ENCODE data around the gene ABCG4.
A peak's percentile ranks its signal among the peaks of the same experiment; 100 is the strongest.

Gene ABCG4

GRCh38 chr11:119115484-119116234, 33.2 kb upstream of the ABCG4 start:
- H3K27me3 ChIP-seq (ENCODE audit: control insufficient read depth, insufficient read depth, low read length): no peaks in the 10 kb centered on the region
- H3K36me3 ChIP-seq (ENCODE audit: control insufficient read depth, insufficient read depth, low read length): no peaks in the 10 kb centered on the region; the same call in 1 of the 2 replicates
- H3K27ac ChIP-seq (ENCODE audit: low read length): no peak overlapping the region
- no peak for DNase-seq (ENCODE audit: low read depth, low spot score)
- no peaks in the 10 kb centered on the region for H3K9me3 ChIP-seq (ENCODE audit: control insufficient read depth, insufficient read depth, low read length)
- H3K4me3 ChIP-seq (ENCODE audit: low read length): no peak overlapping the region
- WGBS (ENCODE audit: insufficient coverage, insufficient read length): no CpG with 5 or more reads among the region's 24 CpGs
- H3K4me1 ChIP-seq (ENCODE audit: control insufficient read depth, insufficient read depth, low read length): no peaks in the 10 kb centered on the region

DNA sequence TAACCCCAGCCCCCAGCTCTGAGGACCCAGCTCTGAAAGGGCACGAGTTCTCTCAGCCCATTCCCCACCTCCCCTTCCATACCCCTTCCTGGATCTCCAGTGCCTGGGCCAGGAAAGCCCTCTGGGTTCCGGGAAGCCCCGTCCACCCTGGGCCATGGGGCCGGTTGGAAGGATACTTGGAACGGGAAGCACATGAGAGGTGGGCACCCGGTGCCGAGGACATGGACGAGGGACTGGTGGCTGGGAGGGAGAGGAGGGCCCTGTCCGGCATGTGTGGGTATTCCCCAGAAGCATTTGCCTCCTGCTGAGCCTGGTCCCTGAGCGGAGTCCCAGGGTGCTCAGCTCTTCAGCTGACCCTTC, 32.6 kb upstream of the ABCG4 start:
- no peak for DNase-seq (ENCODE audit: low read depth, low spot score)
- Histone ChIP-seq H3K27me3 (ENCODE audit: control insufficient read depth, insufficient read depth, low read length) (no peaks in the 10 kb centered on the region), H3K4me1 (ENCODE audit: control insufficient read depth, insufficient read depth, low read length) (no peaks in the 10 kb centered on the region), H3K9me3 (ENCODE audit: control insufficient read depth, insufficient read depth, low read length) (no peaks in the 10 kb centered on the region), H3K36me3 (ENCODE audit: control insufficient read depth, insufficient read depth, low read length) (no peaks in the 10 kb centered on the region; the same call in 1 of the 2 replicates), H3K4me3 (ENCODE audit: low read length) (no peak overlapping the region), H3K27ac (ENCODE audit: low read length) (no peak overlapping the region)
- no CpG with 5 or more reads among the region's 10 CpGs for WGBS (ENCODE audit: insufficient coverage, insufficient read length)

DNA sequence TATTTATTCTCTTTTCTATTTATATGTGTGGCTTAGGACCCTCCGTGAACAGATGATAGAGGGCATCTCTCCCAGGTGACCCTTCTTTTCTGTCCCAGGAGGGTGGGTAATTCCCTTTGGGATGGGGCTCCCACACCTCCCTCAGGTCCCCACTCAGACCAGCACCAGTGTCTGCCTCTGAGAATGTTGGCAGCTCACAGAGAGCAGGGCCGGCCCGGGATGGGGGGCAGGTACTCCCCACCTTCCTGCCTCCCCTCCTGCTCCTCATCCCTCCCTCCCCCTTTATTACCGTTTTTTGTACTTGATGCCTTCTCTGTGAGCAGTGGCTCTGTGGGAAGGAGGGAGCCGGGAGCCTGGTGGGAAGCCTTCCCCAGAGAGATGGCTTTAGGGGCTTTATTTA, 32.3 kb upstream of the ABCG4 start:
- H3K9me3 ChIP-seq (ENCODE audit: control insufficient read depth, insufficient read depth, low read length): no peaks in the 10 kb centered on the region
- no peak overlapping the region for H3K4me3 ChIP-seq (ENCODE audit: low read length)
- no peaks in the 10 kb centered on the region for H3K4me1 ChIP-seq (ENCODE audit: control insufficient read depth, insufficient read depth, low read length)
- H3K27me3 ChIP-seq (ENCODE audit: control insufficient read depth, insufficient read depth, low read length): no peaks in the 10 kb centered on the region
- WGBS (ENCODE audit: insufficient coverage, insufficient read length): no CpG with 5 or more reads among the region's 5 CpGs
- no peaks in the 10 kb centered on the region for H3K36me3 ChIP-seq (ENCODE audit: control insufficient read depth, insufficient read depth, low read length)
- no peak for DNase-seq (ENCODE audit: low read depth, low spot score)
- no peak overlapping the region for H3K27ac ChIP-seq (ENCODE audit: low read length)

DNA sequence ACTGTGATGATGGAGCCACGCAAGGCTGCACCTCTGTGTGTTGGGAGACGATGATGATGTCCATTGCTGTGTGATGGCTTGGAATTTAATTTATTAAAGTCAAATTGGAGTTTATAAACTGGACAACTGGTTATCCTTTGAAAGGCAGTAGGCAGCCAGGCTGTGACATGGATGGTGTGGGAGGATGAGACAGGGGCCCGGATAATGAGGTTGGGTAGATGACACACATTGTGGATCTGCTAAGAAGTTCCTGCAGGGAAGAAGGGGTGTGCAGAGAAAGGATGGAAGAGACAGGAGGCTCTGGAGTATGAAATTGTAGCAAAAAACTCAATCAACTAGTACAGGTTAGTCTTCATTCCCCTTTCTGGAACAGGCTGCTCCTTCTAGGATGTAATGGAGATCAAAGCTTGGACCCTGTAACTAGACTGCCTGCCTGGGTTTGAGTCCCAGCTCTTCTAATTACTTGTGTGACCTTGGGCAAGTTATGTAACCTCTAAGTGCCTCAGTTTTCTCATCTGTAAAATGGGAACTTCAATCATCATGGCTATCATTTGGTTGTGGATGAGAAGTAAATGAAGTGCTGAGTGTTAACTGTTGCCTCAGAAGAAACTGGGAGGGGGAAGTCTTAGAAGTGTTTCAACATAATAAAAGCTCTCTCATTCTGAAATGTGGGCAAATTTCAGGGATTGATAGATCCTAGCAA, 31.7 kb upstream of the ABCG4 start:
- no peak overlapping the region for H3K27ac ChIP-seq (ENCODE audit: low read length)
- no CpG with 5 or more reads among the region's 3 CpGs for WGBS (ENCODE audit: insufficient coverage, insufficient read length)
- H3K9me3 ChIP-seq (ENCODE audit: control insufficient read depth, insufficient read depth, low read length): no peaks in the 10 kb centered on the region
- no peaks in the 10 kb centered on the region for H3K4me1 ChIP-seq (ENCODE audit: control insufficient read depth, insufficient read depth, low read length)
- no peaks in the 10 kb centered on the region for H3K36me3 ChIP-seq (ENCODE audit: control insufficient read depth, insufficient read depth, low read length)
- no peaks in the 10 kb centered on the region for H3K27me3 ChIP-seq (ENCODE audit: control insufficient read depth, insufficient read depth, low read length)
- no peak overlapping the region for H3K4me3 ChIP-seq (ENCODE audit: low read length)
- DNase-seq (ENCODE audit: low read depth, low spot score): no peak

- no peaks in the 10 kb centered on the region for H3K4me1 ChIP-seq (ENCODE audit: control insufficient read depth, insufficient read depth, low read length)
- no peak overlapping the region for H3K4me3 ChIP-seq (ENCODE audit: low read length)
- WGBS (ENCODE audit: insufficient coverage, insufficient read length): no CpG with 5 or more reads among the region's 5 CpGs
- no peaks in the 10 kb centered on the region for H3K9me3 ChIP-seq (ENCODE audit: control insufficient read depth, insufficient read depth, low read length)
- no peaks in the 10 kb centered on the region for H3K36me3 ChIP-seq (ENCODE audit: control insufficient read depth, insufficient read depth, low read length)
- H3K27me3 ChIP-seq (ENCODE audit: control insufficient read depth, insufficient read depth, low read length): no peaks in the 10 kb centered on the region
- DNase-seq (ENCODE audit: low read depth, low spot score): no peak
- no peak overlapping the region for H3K27ac ChIP-seq (ENCODE audit: low read length)
Measured at GRCh38 chr11:119118227-119118626, 30.6 kb upstream of the ABCG4 start.

DNA sequence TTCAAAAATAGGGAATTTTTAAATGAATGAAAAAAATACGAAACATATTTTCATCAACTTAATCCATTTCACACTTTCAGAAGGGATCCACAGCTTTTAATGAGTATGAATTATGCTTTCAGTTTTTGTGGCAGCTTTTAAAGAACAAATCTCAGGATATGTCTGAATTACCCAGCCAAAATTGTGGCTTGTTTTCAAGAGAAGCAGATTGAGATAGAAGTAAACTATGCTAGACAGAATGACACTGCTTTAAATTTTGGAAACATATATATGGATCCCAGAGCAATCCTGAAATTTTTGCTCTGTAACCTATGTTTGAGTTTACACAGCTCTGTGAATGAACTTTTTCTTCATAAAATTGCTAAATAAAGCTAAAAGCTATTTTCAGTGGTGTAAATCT, 29.9 kb upstream of the ABCG4 start:
- Histone ChIP-seq H3K4me1 (ENCODE audit: control insufficient read depth, insufficient read depth, low read length) (no peaks in the 10 kb centered on the region), H3K27ac (ENCODE audit: low read length) (no peak overlapping the region), H3K9me3 (ENCODE audit: control insufficient read depth, insufficient read depth, low read length) (no peaks in the 10 kb centered on the region), H3K27me3 (ENCODE audit: control insufficient read depth, insufficient read depth, low read length) (no peaks in the 10 kb centered on the region), H3K36me3 (ENCODE audit: control insufficient read depth, insufficient read depth, low read length) (no peaks in the 10 kb centered on the region), H3K4me3 (ENCODE audit: low read length) (no peak overlapping the region)
- no CpG with 5 or more reads among the region's 1 CpG for WGBS (ENCODE audit: insufficient coverage, insufficient read length)
- no peak for DNase-seq (ENCODE audit: low read depth, low spot score)

GRCh38 chr11:119120639-119121007, 28.2 kb upstream of the ABCG4 start:
- DNase-seq (ENCODE audit: low read depth, low spot score): no peak
- Histone ChIP-seq H3K4me3 (ENCODE audit: low read length) (peak overlapping the region; percentile 52; the same call in 1 of the 2 replicates), H3K36me3 (ENCODE audit: control insufficient read depth, insufficient read depth, low read length) (no peaks in the 10 kb centered on the region), H3K27me3 (ENCODE audit: control insufficient read depth, insufficient read depth, low read length) (no peaks in the 10 kb centered on the region), H3K4me1 (ENCODE audit: control insufficient read depth, insufficient read depth, low read length) (no peaks in the 10 kb centered on the region), H3K27ac (ENCODE audit: low read length) (no peak overlapping the region), H3K9me3 (ENCODE audit: control insufficient read depth, insufficient read depth, low read length) (no peaks in the 10 kb centered on the region)
- no CpG with 5 or more reads among the region's 5 CpGs for WGBS (ENCODE audit: insufficient coverage, insufficient read length)

DNA sequence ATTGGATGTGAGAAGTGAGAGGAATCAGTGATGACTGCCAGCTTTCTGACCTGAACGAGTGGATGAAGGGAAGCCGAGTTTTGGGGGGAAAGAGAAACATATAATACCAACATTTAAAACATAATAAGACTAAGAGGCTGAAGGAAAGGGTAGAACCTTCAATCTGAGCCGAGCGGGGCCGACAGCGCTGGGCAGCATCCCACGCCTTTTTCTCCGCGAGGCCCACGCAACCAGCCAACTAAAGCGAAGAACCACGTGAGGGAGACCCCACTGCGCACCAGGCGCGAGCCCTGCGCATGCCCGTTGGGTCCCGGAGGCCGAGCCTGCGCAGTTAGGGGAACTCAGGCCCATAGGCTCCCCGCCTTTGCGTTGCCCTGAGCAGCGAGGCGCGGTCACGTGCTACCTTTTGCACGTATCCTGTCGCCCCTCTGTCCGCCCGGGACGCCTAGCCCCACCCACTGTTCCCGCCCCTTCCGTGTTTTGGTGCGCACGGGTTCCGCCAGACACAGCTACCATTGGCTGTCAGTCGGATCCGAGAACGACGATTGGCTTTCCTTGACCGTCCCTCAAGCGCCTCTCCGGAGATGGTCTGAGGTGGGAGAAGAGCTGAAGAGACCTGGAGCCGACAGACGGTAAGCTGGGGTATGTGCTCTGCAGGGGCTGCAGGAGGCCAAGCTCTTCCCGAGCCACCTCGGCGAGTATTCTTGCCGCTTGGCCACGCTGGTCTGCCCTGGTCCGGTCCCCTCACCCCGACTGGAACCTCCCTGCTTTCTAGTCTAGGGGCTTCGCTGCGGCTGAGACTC, 27.6 kb upstream of the ABCG4 start, which contains the start of gene HINFP:
HINFP (plus strand) TSS at position 573 of the 803 bp plus-strand sequence. CDS start 5,365 bp downstream, outside the sequence.
- Histone ChIP-seq H3K9me3 (ENCODE audit: control insufficient read depth, insufficient read depth, low read length) (no peaks in the 10 kb centered on the region), H3K4me1 (ENCODE audit: control insufficient read depth, insufficient read depth, low read length) (no peaks in the 10 kb centered on the region), H3K27me3 (ENCODE audit: control insufficient read depth, insufficient read depth, low read length) (no peaks in the 10 kb centered on the region), H3K36me3 (ENCODE audit: control insufficient read depth, insufficient read depth, low read length) (no peaks in the 10 kb centered on the region), H3K27ac (ENCODE audit: low read length) (no peak within 1 kb of the TSS), H3K4me3 (ENCODE audit: low read length) (peak within 1 kb of the TSS; percentile 94)
- no CpG with 5 or more reads among the region's 54 CpGs for WGBS (ENCODE audit: insufficient coverage, insufficient read length)
- peak; percentile 99 for DNase-seq (ENCODE audit: low read depth, low spot score)

DNA sequence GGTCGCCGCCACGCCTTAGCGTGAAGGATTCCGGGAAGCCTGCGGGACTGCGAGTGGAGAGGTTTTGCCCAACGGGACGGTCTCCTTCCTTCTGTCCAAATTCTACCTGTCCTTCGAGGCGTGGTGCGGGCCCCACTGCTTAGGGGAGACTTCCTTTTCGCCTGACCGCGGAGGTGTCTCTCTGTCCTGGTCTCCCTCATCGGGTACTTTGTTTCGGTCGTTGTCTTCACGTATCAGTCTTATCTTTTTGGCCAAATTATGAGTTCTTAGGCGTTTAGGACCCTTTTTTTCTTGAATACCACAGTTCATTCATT, 27.1 kb upstream of the ABCG4 start:
- no CpG with 5 or more reads among the region's 20 CpGs for WGBS (ENCODE audit: insufficient coverage, insufficient read length)
- Histone ChIP-seq H3K4me1 (ENCODE audit: control insufficient read depth, insufficient read depth, low read length) (no peaks in the 10 kb centered on the region), H3K36me3 (ENCODE audit: control insufficient read depth, insufficient read depth, low read length) (no peaks in the 10 kb centered on the region), H3K27me3 (ENCODE audit: control insufficient read depth, insufficient read depth, low read length) (no peaks in the 10 kb centered on the region), H3K9me3 (ENCODE audit: control insufficient read depth, insufficient read depth, low read length) (no peaks in the 10 kb centered on the region), H3K27ac (ENCODE audit: low read length) (no peak overlapping the region), H3K4me3 (ENCODE audit: low read length) (peak overlapping the region; percentile 94)
- DNase-seq (ENCODE audit: low read depth, low spot score): no peak

- Histone ChIP-seq H3K4me3 (ENCODE audit: low read length) (no peak overlapping the region), H3K27me3 (ENCODE audit: control insufficient read depth, insufficient read depth, low read length) (no peaks in the 10 kb centered on the region), H3K4me1 (ENCODE audit: control insufficient read depth, insufficient read depth, low read length) (no peaks in the 10 kb centered on the region), H3K27ac (ENCODE audit: low read length) (no peak overlapping the region), H3K36me3 (ENCODE audit: control insufficient read depth, insufficient read depth, low read length) (peaks cover 3% of the 10 kb centered on the region; the same call in 1 of the 2 replicates), H3K9me3 (ENCODE audit: control insufficient read depth, insufficient read depth, low read length) (no peaks in the 10 kb centered on the region)
- DNase-seq (ENCODE audit: low read depth, low spot score): no peak
- no CpG with 5 or more reads among the region's 6 CpGs for WGBS (ENCODE audit: insufficient coverage, insufficient read length)
Measured at GRCh38 chr11:119125821-119126220, 23.0 kb upstream of the ABCG4 start.

All from iPS DF 6.9 (cell line).